Activated naive CD4-positive, alpha-beta T cell treated with anti-CD3 and anti-CD28 coated beads, Interleukin-2, amount 50 U/mL, for 72 hours (primary cell): ENCODE results near the gene FBL. TPM values are rescaled to one million over a fixed set of nuclear protein-coding genes. Genes with fewer than 3 reads are reported as not detected.
A peak's percentile ranks its signal among the peaks of the same experiment; 100 is the strongest.

Experiments used
- ATAC-seq, 2 donors: fragments of 150-1000 bp; cut with Tn5 transposase; 2 replicates each; pipeline ENCODE4 v1.10.0; 2021; ENCODE audit warnings: mild to moderate bottlenecking in 2 of 2, moderate library complexity in 2 of 2
- DNase-seq, 2 donors: peaks; one replicate each; pipeline ENCODE4 v3.0.0; 2021 to 2022; ENCODE audit warnings: low spot score in 2 of 2
- H3K27ac Mint-ChIP-seq, 2 donors: one replicate each; pipeline ENCODE4 v1.8.0; 2022; ENCODE audit warnings: mild to moderate bottlenecking in 2 of 2, mixed read lengths in 2 of 2
- H3K36me3 Mint-ChIP-seq, 2 donors: one replicate each; pipeline ENCODE4 v1.8.0; 2022; ENCODE audit warnings: mixed read lengths in 2 of 2
- H3K9me3 Mint-ChIP-seq, 2 donors: one replicate each; pipeline ENCODE4 v1.8.0; 2022; ENCODE audit warnings: mixed read lengths in 2 of 2
- total RNA-seq, 2 donors: library from RNA; stranded (reverse); gene quantifications; one replicate each; pipeline ENCODE4 v1.2.3, GENCODE V29; 2022

Gene FBL
- total RNA-seq, 2 donors from 2014 or later, result 515 to 771 TPM

DNA sequence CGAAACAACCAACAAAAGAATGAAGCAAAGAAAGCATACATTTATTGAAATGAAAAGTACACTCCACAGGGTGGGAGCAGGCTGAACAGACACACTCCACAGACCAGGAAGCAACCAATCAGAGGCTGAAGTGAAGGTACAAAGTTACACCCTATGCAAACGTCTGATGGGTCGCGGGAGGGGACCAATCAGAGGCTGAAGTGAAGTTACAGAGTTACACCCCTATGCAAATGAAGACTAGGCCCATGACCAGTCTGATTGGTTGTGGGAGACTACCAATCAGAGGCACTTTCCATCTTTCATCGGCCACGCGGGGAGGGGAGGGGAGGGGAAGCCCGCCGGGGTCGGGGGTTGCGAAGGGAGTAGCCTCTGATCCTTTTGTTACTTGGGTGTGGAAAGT is 12.4 kb upstream of the FBL start:
- Mint-ChIP-seq H3K36me3 (no peaks in the 10 kb centered on the region), H3K27ac (no peak overlapping the region), H3K9me3 (no peaks in the 10 kb centered on the region)
- DNase-seq (no peak), ATAC-seq (no peak)

DNA sequence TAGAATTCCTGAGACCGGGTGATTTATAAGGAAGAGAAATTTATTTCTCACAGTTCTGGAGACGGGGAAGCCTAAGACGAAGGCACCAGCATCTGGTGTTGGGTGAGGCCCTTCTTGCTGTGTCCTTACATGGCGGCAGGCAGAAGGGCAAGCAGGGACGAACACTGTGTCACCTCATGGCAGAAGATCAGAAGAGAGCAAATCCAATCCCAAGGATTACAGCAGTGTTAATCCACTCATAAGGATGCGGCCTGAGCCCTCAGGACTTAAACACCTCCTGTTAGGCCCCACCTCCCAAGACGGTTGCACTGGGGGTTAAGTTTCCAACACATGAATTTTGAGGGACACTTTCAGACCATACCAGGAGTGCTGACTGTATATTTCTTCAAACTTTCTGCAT is 6.7 kb upstream of the FBL start:
- no peak for DNase-seq
- no peak for ATAC-seq
- Mint-ChIP-seq H3K36me3 (no peaks in the 10 kb centered on the region), H3K27ac (no peak overlapping the region), H3K9me3 (no peaks in the 10 kb centered on the region)

- no peak for ATAC-seq
- peaks cover 2 to 8% of the 10 kb centered on the region in 2 donors for H3K36me3 Mint-ChIP-seq
- H3K27ac Mint-ChIP-seq, result no peak overlapping the region
- DNase-seq, result no peak
- peaks cover 0 to 8% of the 10 kb centered on the region in 2 donors for H3K9me3 Mint-ChIP-seq
Observed at GRCh38 chr19:39850892-39851291, 4.7 kb upstream of the FBL start.

- ATAC-seq, result no peak
- Mint-ChIP-seq H3K9me3 (peaks cover 0 to 8% of the 10 kb centered on the region in 2 donors), H3K36me3 (peaks cover 24 to 32% of the 10 kb centered on the region in 2 donors), H3K27ac (no peak overlapping the region)
- DNase-seq, result no peak
Observed at GRCh38 chr19:39848392-39848791, 2.2 kb upstream of the FBL start.

DNA sequence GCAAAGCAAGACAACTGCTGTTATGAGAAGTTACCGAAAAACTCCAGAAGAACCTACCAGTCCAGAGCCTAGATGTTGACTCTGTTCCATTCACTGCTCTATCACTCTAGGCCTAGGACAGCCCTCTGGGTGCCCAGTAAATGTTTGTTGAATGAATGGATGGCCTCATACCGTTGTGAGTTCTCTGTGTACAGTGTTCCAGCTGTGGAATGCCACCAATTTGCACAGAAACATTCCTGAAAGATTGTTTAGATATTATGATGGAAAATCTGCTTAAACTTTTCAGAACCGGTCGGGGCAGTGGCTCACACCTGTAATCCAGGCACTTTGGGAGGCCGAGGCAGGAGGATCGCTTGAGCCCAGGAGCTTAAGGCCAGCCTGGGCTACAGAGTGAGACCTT is 1.3 kb upstream of the FBL start:
- ATAC-seq (no peak), DNase-seq (no peak)
- Mint-ChIP-seq H3K36me3 (peaks cover 24 to 39% of the 10 kb centered on the region in 2 donors), H3K27ac (no peak overlapping the region), H3K9me3 (peaks cover 0 to 8% of the 10 kb centered on the region in 2 donors)

- ATAC-seq (no peak), DNase-seq (no peak)
- Mint-ChIP-seq H3K9me3 (peaks cover 0 to 8% of the 10 kb centered on the region in 2 donors), H3K27ac (peak overlapping the region; percentile 94 to 99), H3K36me3 (peaks cover 24 to 43% of the 10 kb centered on the region in 2 donors)
Observed at GRCh38 chr19:39846678-39847486, 703 bp upstream of the FBL start.

DNA sequence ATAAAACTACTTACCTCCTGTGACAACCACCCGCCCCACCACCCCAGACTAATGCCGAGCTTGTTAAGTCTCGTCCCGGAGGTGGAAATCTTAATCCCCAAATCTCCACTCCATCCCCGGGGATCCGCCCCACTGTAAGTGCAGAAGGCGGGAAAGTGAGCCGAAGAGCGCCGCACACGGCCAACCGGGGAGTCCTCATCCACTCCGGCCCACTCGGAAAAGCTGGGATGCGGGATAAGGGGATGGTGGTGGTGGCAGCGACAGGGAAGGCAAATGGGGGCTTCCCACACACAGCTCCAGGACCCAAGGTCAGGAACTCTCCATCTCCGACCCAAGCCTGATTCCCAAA is 621 bp downstream of the FBL start:
- Mint-ChIP-seq H3K36me3 (peaks cover 24 to 43% of the 10 kb centered on the region in 2 donors), H3K27ac (peak overlapping the region; percentile 94 to 99), H3K9me3 (peaks cover 0 to 8% of the 10 kb centered on the region in 2 donors)
- ATAC-seq (peak in 1 of 2 donors; percentile 4), DNase-seq (no peak)

GRCh38 chr19:39845172-39845571 is 1.0 kb downstream of the FBL start:
- Mint-ChIP-seq H3K27ac (peak overlapping the region; percentile 94 to 99), H3K9me3 (peaks cover 0 to 8% of the 10 kb centered on the region in 2 donors), H3K36me3 (peaks cover 24 to 43% of the 10 kb centered on the region in 2 donors)
- DNase-seq (no peak), ATAC-seq (no peak)

DNA sequence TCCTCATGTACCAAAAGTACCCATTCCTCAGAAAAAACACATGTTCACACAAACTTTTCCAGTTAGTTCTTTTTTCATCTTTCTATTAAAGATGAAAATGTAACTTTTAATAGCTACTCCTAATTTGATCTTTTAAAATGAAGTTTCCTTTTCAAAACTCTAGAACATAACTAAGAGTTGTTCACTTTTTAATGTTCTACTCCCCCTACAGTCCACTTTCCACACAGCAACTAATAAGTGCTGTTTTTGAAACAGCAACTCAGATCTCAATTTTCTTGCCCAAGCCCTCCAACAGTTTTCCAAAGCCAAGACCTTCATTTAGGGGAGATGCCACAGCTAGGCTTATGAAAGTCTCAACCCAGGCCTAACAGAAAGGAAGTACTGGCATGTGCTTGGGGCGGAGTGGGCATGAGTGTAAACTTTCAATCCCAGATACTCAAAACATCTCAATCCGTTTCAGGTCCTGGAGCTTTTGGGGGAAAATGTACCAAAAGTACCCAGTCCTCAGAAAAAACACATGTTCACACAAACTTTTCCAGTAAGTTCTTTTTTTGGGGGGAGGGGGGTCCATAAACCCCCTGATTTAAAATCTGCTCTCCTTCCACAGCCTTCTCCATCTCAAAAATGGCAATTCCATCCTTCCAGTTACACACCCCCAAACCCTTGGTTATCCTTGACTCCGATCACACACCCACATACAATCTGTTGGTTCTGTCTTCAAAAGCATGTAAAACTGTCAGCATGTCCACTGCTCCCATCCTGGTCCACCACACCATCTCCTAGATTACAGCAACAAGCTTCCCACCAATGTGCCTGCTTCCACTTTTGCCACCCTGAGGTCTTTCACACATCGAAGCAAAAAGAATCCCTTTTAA is 2.0 kb downstream of the FBL start:
- H3K9me3 Mint-ChIP-seq, result peaks cover 0 to 8% of the 10 kb centered on the region in 2 donors
- H3K36me3 Mint-ChIP-seq, result peaks cover 27 to 49% of the 10 kb centered on the region in 2 donors
- DNase-seq (peak in 1 of 2 donors; percentile 49), ATAC-seq (no peak)
- peak overlapping the region; percentile 94 to 99 for H3K27ac Mint-ChIP-seq

DNA sequence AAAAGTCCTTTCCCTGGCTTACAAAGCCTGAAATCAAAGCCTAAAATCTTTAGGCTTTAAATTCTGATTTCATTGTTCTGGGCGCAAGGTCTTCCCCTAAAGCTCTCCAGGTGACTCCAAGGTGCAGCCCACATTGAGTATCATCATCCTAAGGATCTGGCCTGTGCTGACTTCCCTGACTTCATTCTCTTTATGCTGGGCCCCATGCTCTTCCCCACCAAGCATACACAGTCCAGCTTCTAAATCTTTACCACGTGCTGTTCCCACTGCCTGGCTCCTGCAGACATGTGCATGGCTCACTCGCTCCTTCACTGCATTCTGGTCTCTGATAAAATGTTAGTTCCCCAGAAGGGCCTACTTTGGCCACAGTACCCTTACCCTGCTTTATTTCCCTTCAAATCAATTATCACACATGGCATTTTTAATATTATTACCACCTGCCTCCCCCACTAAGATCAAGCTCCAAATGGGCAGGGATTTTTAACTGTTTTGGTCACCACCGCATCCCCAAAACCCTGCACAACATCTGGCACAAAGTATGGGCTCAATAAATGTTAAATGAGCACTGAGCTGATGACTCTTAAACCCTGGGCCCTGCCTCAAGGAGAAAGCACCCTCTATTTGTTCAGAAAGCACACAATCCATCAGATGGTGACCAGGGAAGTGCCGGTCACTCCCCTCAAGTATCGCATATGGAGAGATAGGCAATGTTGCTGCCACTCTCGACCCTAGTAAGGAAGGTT is 3.3 kb downstream of the FBL start:
- H3K27ac Mint-ChIP-seq, result peak overlapping the region; percentile 87 to 94
- DNase-seq (no peak), ATAC-seq (no peak)
- H3K36me3 Mint-ChIP-seq, result peaks cover 31 to 53% of the 10 kb centered on the region in 2 donors
- peaks cover 0 to 8% of the 10 kb centered on the region in 2 donors for H3K9me3 Mint-ChIP-seq

GRCh38 chr19:39841041-39841440 is 5.1 kb downstream of the FBL start:
- Mint-ChIP-seq H3K36me3 (peaks cover 32 to 51% of the 10 kb centered on the region in 2 donors), H3K9me3 (no peaks in the 10 kb centered on the region), H3K27ac (peak overlapping the region in 1 of 2 donors; percentile 47)
- ATAC-seq (no peak), DNase-seq (no peak)

DNA sequence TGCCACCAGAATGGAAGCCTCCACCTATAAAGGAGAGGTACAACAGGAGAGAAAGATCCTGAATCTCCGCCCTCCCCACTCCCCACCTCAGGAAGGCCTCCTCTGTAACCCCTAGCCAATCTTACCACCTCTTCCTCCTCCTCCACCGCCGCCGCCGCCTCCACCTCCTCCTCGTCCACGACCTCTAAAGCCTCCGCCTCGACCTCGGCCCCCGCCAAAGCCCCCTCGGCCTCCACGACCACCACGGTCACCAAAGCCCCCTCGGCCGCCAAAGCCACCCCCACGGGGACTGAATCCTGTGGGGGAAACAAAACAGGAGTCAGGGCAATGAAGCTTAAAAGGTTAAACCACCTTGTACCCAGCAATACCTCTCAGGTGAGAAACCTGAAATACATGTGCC is 5.7 kb downstream of the FBL start:
- H3K27ac Mint-ChIP-seq, result peak overlapping the region in 1 of 2 donors; percentile 90
- DNase-seq, result peak in 1 of 2 donors; percentile 42
- ATAC-seq, result no peak
- no peaks in the 10 kb centered on the region for H3K9me3 Mint-ChIP-seq
- H3K36me3 Mint-ChIP-seq, result peaks cover 26 to 45% of the 10 kb centered on the region in 2 donors

DNA sequence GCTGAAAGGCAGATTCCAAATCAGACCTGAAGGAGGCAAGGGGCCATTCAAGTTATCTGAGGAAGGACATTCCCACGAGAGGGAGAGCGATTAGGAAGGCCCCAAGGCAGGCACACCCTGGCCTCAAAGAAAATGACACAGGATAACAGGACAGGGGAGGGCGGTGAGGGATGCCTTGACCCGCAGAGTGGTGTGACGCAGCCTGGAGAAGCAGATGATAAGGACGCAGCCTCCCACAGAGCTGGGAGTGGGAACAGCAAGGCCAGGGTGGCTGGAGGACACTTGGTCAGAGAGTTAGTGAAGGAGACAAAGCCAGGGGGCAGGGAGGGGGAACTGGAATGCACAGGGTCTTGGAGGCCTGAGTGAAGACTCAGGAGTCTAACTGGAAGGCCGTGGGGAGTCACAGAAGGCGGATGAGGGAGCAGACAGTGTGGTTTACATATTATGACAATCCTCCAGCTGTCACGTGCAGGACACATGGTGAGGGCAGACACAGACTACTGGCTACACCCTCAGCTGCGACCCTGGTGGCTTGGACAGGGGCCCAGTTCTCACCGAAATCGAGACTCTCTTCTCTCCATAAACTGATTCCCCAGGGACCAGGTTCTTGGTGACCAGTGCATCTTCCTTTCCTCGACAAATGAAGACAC is 6.4 kb downstream of the FBL start:
- peak in 1 of 2 donors; percentile 53 for DNase-seq
- Mint-ChIP-seq H3K27ac (peak overlapping the region; percentile 64 to 96), H3K36me3 (peaks cover 20 to 41% of the 10 kb centered on the region in 2 donors), H3K9me3 (no peaks in the 10 kb centered on the region)
- no peak for ATAC-seq

GRCh38 chr19:39838569-39838968 is 7.6 kb downstream of the FBL start:
- DNase-seq (no peak), ATAC-seq (no peak)
- Mint-ChIP-seq H3K9me3 (no peaks in the 10 kb centered on the region), H3K36me3 (peaks cover 18 to 38% of the 10 kb centered on the region in 2 donors), H3K27ac (peak overlapping the region in 1 of 2 donors; percentile 40)

DNA sequence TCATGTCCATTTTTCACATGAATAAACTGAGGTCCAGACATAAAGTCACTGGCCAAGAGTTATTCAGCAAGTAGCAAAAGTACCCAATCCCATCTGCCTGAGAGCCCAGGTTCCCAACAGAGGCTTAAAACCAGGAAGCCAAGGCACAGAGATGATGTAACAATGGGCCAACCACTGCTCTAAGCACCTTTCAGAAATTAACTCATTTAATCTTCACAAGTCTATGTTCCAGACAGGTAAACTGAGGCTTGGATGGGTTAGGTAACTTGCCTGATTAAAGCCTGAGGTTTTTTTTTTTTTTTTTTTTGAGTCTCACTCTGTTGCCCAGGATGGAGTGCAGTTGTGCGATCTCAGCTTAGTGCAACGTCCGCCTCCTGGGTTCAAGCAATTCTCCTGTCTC is 8.2 kb downstream of the FBL start:
- H3K36me3 Mint-ChIP-seq, result peaks cover 18 to 35% of the 10 kb centered on the region in 2 donors
- DNase-seq (no peak), ATAC-seq (no peak)
- no peaks in the 10 kb centered on the region for H3K9me3 Mint-ChIP-seq
- peak overlapping the region in 1 of 2 donors; percentile 68 for H3K27ac Mint-ChIP-seq

GRCh38 chr19:39834287-39834841 is 11.8 kb downstream of the FBL start:
- Mint-ChIP-seq H3K9me3 (no peaks in the 10 kb centered on the region), H3K27ac (peak overlapping the region; percentile 86 to 87), H3K36me3 (peaks cover 25 to 31% of the 10 kb centered on the region in 2 donors)
- DNase-seq, result no peak
- no peak for ATAC-seq
